ENCODE measurements around the gene ERP44.
"Not testable (repeated sequence)": the region's sequence is repeated elsewhere in the genome, so short reads cannot be mapped to it uniquely, and the experiment has no call there.

Gene ERP44

GRCh38 chr9:100086097-100086635 lies 12.6 kb downstream of the ERP44 start:
- Histone ChIP-seq H3K27ac (ENCODE audit: low read depth, low read length) (no peak overlapping the region), H3K9me3 (ENCODE audit: control insufficient read depth, insufficient read depth, low read length) (no peaks in the 10 kb centered on the region), H3K36me3 (ENCODE audit: control insufficient read depth, insufficient read depth, low read length) (no peaks in the 10 kb centered on the region), H3K9ac (ENCODE audit: low read depth, low read length) (no peak overlapping the region), H3K4me3 (ENCODE audit: low read depth, low read length) (no peak overlapping the region), H3K27me3 (ENCODE audit: control insufficient read depth, insufficient read depth, low read length) (no peaks in the 10 kb centered on the region), H3K4me1 (ENCODE audit: control insufficient read depth, insufficient read depth, low read length) (peaks cover 28% of the 10 kb centered on the region)

- H3K9me3 ChIP-seq (ENCODE audit: control insufficient read depth, insufficient read depth, low read length) = no peaks in the 10 kb centered on the region
- no peak overlapping the region for H3K4me3 ChIP-seq (ENCODE audit: low read depth, low read length)
- H3K36me3 ChIP-seq (ENCODE audit: control insufficient read depth, insufficient read depth, low read length) = no peaks in the 10 kb centered on the region
- no peaks in the 10 kb centered on the region for H3K27me3 ChIP-seq (ENCODE audit: control insufficient read depth, insufficient read depth, low read length)
- H3K4me1 ChIP-seq (ENCODE audit: control insufficient read depth, insufficient read depth, low read length) = peaks cover 34% of the 10 kb centered on the region
- H3K9ac ChIP-seq (ENCODE audit: low read depth, low read length) = no peak overlapping the region
- no peak overlapping the region for H3K27ac ChIP-seq (ENCODE audit: low read depth, low read length)
Observed at GRCh38 chr9:100084734-100085133, 14.1 kb downstream of the ERP44 start.

GRCh38 chr9:100084128-100084453 lies 14.7 kb downstream of the ERP44 start:
- H3K27ac ChIP-seq (ENCODE audit: low read depth, low read length) = no peak overlapping the region
- H3K27me3 ChIP-seq (ENCODE audit: control insufficient read depth, insufficient read depth, low read length) = no peaks in the 10 kb centered on the region
- no peaks in the 10 kb centered on the region for H3K36me3 ChIP-seq (ENCODE audit: control insufficient read depth, insufficient read depth, low read length)
- H3K9ac ChIP-seq (ENCODE audit: low read depth, low read length) = no peak overlapping the region
- no peaks in the 10 kb centered on the region for H3K9me3 ChIP-seq (ENCODE audit: control insufficient read depth, insufficient read depth, low read length)
- H3K4me1 ChIP-seq (ENCODE audit: control insufficient read depth, insufficient read depth, low read length) = peaks cover 34% of the 10 kb centered on the region
- H3K4me3 ChIP-seq (ENCODE audit: low read depth, low read length) = no peak overlapping the region

GRCh38 chr9:100083448-100084127 lies 15.2 kb downstream of the ERP44 start:
- peaks cover 34% of the 10 kb centered on the region for H3K4me1 ChIP-seq (ENCODE audit: control insufficient read depth, insufficient read depth, low read length)

GRCh38 chr9:100082782-100083181 lies 16.0 kb downstream of the ERP44 start:
- Histone ChIP-seq H3K36me3 (ENCODE audit: control insufficient read depth, insufficient read depth, low read length) (no peaks in the 10 kb centered on the region), H3K27me3 (ENCODE audit: control insufficient read depth, insufficient read depth, low read length) (no peaks in the 10 kb centered on the region), H3K27ac (ENCODE audit: low read depth, low read length) (no peak overlapping the region), H3K4me3 (ENCODE audit: low read depth, low read length) (no peak overlapping the region), H3K4me1 (ENCODE audit: control insufficient read depth, insufficient read depth, low read length) (peaks cover 34% of the 10 kb centered on the region), H3K9ac (ENCODE audit: low read depth, low read length) (no peak overlapping the region), H3K9me3 (ENCODE audit: control insufficient read depth, insufficient read depth, low read length) (no peaks in the 10 kb centered on the region)

More at GRCh38 chr9:100083448-100084127, 15.2 kb downstream of the ERP44 start:
- H3K9ac ChIP-seq (ENCODE audit: low read depth, low read length) = no peak overlapping the region
- H3K36me3 ChIP-seq (ENCODE audit: control insufficient read depth, insufficient read depth, low read length) = no peaks in the 10 kb centered on the region
- H3K4me3 ChIP-seq (ENCODE audit: low read depth, low read length) = no peak overlapping the region
- no peaks in the 10 kb centered on the region for H3K27me3 ChIP-seq (ENCODE audit: control insufficient read depth, insufficient read depth, low read length)
- no peaks in the 10 kb centered on the region for H3K9me3 ChIP-seq (ENCODE audit: control insufficient read depth, insufficient read depth, low read length)
- no peak overlapping the region for H3K27ac ChIP-seq (ENCODE audit: low read depth, low read length)

- not testable (repeated sequence) for H3K4me1 ChIP-seq (ENCODE audit: control insufficient read depth, insufficient read depth, low read length); H3K27me3 ChIP-seq (ENCODE audit: control insufficient read depth, insufficient read depth, low read length); H3K4me3 ChIP-seq (ENCODE audit: low read depth, low read length); H3K9ac ChIP-seq (ENCODE audit: low read depth, low read length); H3K9me3 ChIP-seq (ENCODE audit: control insufficient read depth, insufficient read depth, low read length); H3K27ac ChIP-seq (ENCODE audit: low read depth, low read length); H3K36me3 ChIP-seq (ENCODE audit: control insufficient read depth, insufficient read depth, low read length)
Observed at GRCh38 chr9:100076256-100076655, 22.5 kb downstream of the ERP44 start.

GRCh38 chr9:100074989-100075388 lies 23.8 kb downstream of the ERP44 start:
- Histone ChIP-seq H3K4me3 (ENCODE audit: low read depth, low read length) (no peak overlapping the region), H3K9me3 (ENCODE audit: control insufficient read depth, insufficient read depth, low read length) (no peaks in the 10 kb centered on the region), H3K27ac (ENCODE audit: low read depth, low read length) (no peak overlapping the region), H3K4me1 (ENCODE audit: control insufficient read depth, insufficient read depth, low read length) (0 out of 2 replicates have a peak, but pooled peaks cover 1% of the 10 kb centered on the region), H3K9ac (ENCODE audit: low read depth, low read length) (no peak overlapping the region), H3K27me3 (ENCODE audit: control insufficient read depth, insufficient read depth, low read length) (no peaks in the 10 kb centered on the region), H3K36me3 (ENCODE audit: control insufficient read depth, insufficient read depth, low read length) (no peaks in the 10 kb centered on the region)

- Histone ChIP-seq H3K36me3 (ENCODE audit: control insufficient read depth, insufficient read depth, low read length) (no peaks in the 10 kb centered on the region), H3K9me3 (ENCODE audit: control insufficient read depth, insufficient read depth, low read length) (no peaks in the 10 kb centered on the region), H3K4me3 (ENCODE audit: low read depth, low read length) (no peak overlapping the region)
Observed at GRCh38 chr9:100074093-100074492, 24.7 kb downstream of the ERP44 start.

GRCh38 chr9:100072805-100073204 lies 26.0 kb downstream of the ERP44 start:
- H3K27me3 ChIP-seq (ENCODE audit: control insufficient read depth, insufficient read depth, low read length) = no peaks in the 10 kb centered on the region
- no peak overlapping the region for H3K9ac ChIP-seq (ENCODE audit: low read depth, low read length)
- H3K27ac ChIP-seq (ENCODE audit: low read depth, low read length) = no peak overlapping the region
- no peaks in the 10 kb centered on the region for H3K4me1 ChIP-seq (ENCODE audit: control insufficient read depth, insufficient read depth, low read length)
- H3K9me3 ChIP-seq (ENCODE audit: control insufficient read depth, insufficient read depth, low read length) = no peaks in the 10 kb centered on the region
- H3K4me3 ChIP-seq (ENCODE audit: low read depth, low read length) = no peak overlapping the region
- H3K36me3 ChIP-seq (ENCODE audit: control insufficient read depth, insufficient read depth, low read length) = no peaks in the 10 kb centered on the region

More at GRCh38 chr9:100074093-100074492, 24.7 kb downstream of the ERP44 start:
- Histone ChIP-seq H3K27me3 (ENCODE audit: control insufficient read depth, insufficient read depth, low read length) (no peaks in the 10 kb centered on the region), H3K4me1 (ENCODE audit: control insufficient read depth, insufficient read depth, low read length) (no peaks in the 10 kb centered on the region), H3K27ac (ENCODE audit: low read depth, low read length) (no peak overlapping the region), H3K9ac (ENCODE audit: low read depth, low read length) (no peak overlapping the region)

- Histone ChIP-seq H3K4me3 (ENCODE audit: low read depth, low read length) (no peak overlapping the region), H3K9me3 (ENCODE audit: control insufficient read depth, insufficient read depth, low read length) (no peaks in the 10 kb centered on the region), H3K36me3 (ENCODE audit: control insufficient read depth, insufficient read depth, low read length) (no peaks in the 10 kb centered on the region), H3K9ac (ENCODE audit: low read depth, low read length) (no peak overlapping the region), H3K27ac (ENCODE audit: low read depth, low read length) (no peak overlapping the region), H3K27me3 (ENCODE audit: control insufficient read depth, insufficient read depth, low read length) (no peaks in the 10 kb centered on the region), H3K4me1 (ENCODE audit: control insufficient read depth, insufficient read depth, low read length) (no peaks in the 10 kb centered on the region)
Observed at GRCh38 chr9:100071271-100071670, 27.5 kb downstream of the ERP44 start.

GRCh38 chr9:100070104-100071041 lies 28.4 kb downstream of the ERP44 start:
- Histone ChIP-seq H3K4me3 (ENCODE audit: low read depth, low read length) (no peak overlapping the region), H3K27ac (ENCODE audit: low read depth, low read length) (no peak overlapping the region), H3K36me3 (ENCODE audit: control insufficient read depth, insufficient read depth, low read length) (no peaks in the 10 kb centered on the region), H3K27me3 (ENCODE audit: control insufficient read depth, insufficient read depth, low read length) (no peaks in the 10 kb centered on the region), H3K9ac (ENCODE audit: low read depth, low read length) (no peak overlapping the region), H3K4me1 (ENCODE audit: control insufficient read depth, insufficient read depth, low read length) (no peaks in the 10 kb centered on the region), H3K9me3 (ENCODE audit: control insufficient read depth, insufficient read depth, low read length) (no peaks in the 10 kb centered on the region)

All from HUES48 (cell line).